Measurements from ENCODE around the gene PCED1B.
"Not testable (repeated sequence)": the region's sequence is repeated elsewhere in the genome, so short reads cannot be mapped to it uniquely, and the experiment has no call there.

Gene PCED1B

DNA sequence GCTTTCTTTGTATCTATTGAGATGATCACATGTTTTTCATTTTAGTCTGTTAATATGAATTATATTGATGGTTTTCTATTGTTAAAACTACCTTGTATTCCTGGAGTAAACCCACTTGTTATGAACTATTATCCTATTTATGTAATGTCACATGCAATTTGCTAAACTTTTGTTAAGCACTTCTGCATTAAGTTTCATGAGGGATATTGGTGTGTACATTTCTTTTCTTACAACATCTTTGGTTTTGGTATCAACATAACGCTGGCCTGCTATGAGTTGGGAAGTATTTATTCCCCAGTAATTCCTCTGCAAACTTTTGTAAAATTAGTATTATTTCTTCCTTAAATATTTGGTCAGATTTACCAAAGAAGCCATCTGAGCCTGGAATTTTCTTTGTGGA lies 46.8 kb downstream of the PCED1B start:
- no peak for DNase-seq

- no peak for DNase-seq
Measured at GRCh38 chr12:47131011-47131410, 51.6 kb downstream of the PCED1B start.

DNA sequence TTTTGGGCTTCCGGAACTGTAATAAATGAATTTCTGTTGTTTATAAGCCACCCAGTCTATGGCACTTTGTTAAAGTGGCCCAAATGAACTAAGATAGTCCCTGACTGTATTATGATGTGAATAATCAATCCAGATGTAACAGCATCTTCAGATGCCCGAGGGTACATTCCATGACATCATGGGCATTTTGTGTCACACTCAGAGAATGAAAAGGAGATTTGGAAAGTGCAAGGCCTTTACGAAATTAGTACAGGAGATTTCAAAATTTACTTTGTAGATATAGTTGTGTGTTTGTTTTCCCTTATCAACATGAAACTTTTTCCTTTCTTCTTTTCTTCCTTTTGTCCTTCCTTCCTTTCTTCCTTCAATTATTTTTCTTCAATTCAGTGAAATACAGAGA lies 54.6 kb downstream of the PCED1B start:
- DNase-seq = no peak

DNA sequence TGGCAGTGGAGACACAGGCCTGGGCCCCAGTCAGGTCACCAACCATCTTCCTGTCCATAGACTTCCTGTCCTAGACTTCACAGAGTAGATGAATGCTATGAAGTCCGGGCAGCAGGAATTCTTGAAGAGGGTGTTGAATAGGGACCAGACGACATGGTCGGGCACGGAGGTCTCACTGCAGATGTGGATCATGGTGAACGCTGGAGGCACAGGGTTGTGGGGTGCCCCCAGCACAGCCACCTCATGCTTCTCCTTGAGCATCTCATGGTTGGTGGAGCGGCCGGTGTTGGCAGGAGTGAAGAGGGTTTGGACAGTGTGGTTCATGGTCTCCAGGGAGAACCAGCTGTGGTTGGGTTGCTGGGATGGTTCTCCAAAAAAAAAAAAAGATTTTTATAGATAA lies 56.2 kb downstream of the PCED1B start:
- DNase-seq = no peak

DNA sequence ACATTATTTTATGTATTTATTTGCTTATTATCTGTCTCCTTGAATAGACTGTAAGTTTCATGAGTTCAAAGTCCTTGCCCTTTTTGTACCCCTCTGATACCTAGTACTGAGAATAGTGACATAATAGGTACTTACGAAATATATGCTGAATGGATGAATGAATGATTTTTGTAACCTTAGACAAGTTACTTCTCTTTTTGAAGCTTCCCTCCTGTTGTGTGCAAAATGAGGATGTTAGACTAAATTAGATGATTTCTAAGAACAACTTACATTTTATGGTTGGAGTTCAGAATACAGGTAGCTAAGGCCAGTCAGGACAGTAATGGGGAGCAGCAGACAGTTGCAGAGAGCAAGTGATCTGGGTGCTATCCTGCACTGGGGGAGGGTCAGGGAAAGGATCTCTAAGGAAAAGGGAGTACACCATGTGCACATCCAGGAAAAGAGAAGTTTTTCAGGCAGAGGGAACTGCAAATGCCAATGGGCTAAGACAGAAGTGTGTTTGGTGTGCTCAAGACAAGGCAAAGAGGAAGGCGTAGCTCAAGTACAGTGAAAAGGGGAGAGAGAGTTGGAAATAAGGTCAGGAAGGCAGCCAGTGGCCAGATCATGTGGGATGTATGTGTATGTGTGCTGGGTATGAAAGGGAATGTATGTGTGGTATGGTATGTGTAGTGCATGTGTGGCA lies 59.7 kb downstream of the PCED1B start:
- DNase-seq = no peak

DNA sequence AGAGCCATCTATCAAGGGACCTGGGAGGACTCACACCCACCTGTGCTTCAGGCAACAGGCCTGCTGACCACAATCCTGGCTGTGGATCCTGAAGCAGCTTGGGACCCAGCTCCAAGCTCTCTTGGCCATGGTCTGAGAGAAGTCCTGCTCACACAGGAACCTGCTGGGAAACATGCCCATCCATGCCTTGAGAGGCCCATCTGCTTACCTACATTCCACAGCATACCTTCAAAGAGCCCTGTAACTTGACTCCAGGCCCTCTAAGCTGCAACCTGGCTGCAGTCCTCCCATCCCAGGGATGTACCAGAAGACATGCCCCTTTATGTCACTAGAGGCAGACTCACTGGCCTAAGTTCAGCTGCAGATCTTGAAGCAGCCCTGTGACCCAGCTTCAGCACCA lies 62.0 kb downstream of the PCED1B start:
- no peak for DNase-seq

DNA sequence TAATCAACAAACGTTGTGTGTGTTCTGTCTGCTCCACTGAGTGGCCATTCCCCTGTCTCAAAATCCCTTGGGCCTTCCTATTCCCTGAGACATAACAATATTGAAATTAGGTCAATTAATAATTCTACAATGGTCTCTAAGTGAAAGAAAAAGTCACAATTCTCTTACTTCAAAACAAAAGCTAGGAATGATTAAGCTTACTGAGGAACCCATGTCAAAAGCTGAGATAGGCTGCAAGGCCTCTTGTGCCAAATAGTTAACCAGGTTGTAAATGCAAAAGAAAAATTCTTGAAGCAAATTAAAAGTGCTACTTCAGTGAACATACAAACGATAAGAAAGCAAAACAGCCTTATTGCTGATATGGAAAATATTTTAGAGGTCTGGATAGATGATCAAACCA lies 65.3 kb downstream of the PCED1B start:
- no peak for DNase-seq

DNA sequence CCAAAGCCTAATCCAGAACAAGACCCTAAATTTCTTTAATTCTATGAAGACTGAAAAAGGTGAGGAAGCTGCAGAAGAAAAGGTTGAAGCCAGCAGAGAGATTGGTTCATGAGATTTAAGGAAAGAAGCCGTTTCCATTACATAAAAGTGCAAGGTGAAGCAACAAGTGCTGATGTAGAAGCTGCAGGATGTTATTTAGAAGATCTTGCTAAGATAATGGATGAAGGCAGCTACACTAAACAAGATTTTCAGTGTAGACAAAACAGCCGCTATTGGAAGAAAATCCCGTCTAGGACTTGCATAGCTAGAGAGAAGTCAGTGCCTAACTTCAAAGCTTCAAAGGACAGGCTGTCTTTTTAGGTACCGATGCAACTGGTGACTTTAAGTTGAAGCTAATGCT lies 65.8 kb downstream of the PCED1B start:
- no peak for DNase-seq

DNA sequence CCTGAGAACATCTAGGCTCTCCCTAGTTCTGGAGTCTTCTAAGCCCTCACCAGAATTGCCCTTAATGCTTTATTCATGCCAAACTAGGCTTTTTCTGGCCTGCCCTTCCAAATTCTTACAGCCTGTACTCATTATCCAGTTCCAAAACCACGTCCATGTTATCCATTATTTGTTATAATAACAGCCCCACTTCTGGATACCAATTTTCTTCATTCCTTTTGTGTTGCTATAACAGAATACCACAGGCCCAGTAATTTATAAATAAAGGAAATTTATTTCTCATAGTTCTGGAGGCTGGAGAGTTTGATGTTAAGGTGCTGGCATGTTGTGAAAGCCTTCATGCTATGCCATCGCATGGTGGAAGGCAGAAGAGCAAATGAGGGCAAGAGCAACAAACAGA lies 68.3 kb downstream of the PCED1B start:
- DNase-seq = no peak

DNA sequence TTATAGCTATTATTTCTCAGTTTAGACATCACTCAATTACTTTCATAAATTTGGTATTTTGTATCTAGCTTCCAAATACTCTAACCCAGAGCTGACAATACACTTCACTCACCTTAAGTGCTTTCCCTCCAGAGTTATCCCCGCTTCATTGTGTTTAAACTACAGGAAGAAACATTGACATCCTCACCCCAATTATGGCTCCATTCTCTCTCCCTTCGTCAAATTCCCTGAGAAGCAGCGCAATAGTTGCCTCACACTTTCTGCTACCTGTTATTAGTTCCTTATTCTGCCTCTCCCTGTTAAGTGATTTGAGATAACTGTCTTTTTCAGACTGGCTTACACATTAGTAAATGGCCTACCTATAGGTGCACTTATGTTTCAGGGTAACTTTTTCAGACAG lies 69.7 kb downstream of the PCED1B start:
- no peak for DNase-seq

GRCh38 chr12:47152095-47152494 lies 72.7 kb downstream of the PCED1B start:
- DNase-seq = no peak

DNA sequence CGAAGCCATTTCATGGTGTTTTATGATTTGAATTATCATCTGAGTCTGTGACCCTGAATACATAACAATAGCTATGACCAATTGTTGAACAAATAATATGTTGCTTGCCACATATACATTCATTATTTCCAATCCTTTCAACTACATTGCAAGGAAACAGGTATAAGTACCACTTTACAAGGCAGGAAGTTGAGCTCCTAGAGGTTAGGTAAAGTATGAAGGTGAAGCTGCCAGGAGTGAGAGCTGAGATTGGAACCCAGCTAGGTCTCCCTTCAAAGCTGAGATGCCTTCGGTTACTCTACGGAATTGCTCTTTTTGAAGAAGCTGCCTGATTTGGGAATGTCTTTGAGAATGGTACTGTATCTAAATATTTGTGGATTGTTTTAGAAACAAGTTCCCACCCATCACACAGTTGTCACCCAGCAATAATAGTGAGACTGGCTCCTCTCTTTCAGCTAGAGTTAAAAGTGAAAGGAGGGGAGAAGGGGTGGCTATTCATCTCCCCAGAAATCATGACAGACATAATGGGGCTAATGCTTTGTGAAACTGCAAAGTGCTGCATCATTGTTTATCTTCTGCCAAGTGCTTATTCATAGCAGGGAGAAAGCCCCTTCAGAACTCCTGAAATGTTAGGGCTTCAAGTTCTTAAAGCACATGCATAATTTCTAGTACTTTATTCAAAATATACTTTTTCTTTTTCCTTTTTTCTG lies 76.2 kb downstream of the PCED1B start:
- no peak for DNase-seq

DNA sequence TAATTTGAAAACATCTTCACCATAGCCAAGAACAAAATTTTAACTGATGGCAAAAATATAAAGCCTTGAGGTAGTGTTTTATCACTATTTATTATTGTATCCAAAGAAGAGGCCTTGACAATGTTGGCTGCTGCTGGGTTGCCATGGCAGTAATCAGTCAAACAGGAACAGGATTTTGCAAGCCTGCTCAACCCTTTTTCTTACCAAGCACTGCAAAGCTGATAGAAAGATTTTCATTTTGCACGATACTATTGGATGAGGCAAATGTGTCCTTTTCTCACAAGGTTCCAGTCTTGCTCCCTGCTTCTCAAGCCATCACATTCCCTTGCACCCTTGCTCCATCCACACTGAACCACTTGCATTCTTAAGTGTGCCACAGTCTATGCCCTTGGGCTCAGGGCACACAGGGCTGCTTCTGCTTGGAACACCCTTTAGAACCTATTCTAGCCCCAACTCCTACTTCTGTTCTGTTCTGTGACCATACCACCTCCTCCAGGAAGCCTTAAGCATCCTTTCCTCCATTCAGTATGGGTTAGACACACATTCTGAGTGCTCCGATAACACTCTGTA lies 76.8 kb downstream of the PCED1B start:
- DNase-seq = no peak

DNA sequence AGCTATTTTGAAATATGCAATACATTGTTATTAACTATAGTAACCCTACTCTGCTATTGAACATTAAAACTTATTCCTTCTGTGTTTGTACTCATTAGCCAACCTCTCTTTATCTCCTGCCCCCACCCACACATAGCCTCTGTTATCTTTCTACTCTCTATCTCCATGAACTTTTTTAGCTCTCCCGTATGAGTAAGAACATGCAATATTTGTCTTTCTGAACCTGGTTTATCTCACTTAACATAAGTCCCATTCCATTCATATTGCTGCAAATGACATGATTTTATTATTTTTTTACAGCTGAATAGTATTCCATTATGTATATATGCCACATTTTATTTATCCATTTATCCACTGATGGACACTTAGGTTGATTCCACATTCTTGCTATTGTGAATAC lies 79.4 kb downstream of the PCED1B start:
- no peak for DNase-seq

- no peak for DNase-seq
Measured at GRCh38 chr12:47159348-47159747, 79.9 kb downstream of the PCED1B start.

- DNase-seq = no peak
Measured at GRCh38 chr12:47160316-47161244, 81.2 kb downstream of the PCED1B start.

DNA sequence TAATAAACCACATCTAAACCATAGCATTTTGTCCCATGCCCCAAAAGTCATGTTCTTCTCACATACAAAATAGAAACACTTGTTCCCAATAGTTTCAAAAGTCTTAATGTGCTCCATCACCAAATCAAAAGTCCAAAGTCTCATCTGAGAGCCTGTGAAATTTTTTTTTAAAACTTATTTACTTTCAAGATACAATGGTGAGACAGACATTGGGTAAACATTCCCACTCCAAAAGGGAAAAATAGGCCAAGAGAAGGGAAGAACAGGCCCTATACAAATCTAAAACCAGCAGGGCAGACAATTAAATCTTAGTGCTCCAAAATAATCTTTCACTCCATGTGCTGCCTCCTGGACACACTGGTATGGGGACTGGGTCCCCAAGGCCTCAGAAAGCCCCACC lies 84.7 kb downstream of the PCED1B start:
- no peak for DNase-seq

GRCh38 chr12:47164724-47165439 lies 85.5 kb downstream of the PCED1B start:
- no peak for DNase-seq

DNA sequence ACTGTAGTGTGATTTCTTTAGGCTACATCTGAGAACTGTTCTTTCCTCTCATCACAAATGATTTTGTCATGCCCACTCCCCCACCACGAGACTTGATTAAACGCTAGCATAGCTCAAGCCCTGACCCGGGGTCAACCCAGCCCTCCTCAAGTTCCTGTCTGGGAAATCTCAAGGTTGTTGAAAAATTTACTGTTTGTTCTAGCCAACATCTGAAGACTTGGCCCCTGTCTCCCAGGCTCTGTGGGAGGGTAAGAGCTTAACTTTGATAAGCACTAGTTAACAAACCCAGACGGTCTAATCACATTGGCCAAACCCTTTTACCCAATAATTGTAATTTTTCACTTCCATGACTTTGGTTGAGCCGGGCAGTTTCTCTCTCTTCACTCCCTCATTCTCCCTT lies 86.5 kb downstream of the PCED1B start:
- DNase-seq = no peak

DNA sequence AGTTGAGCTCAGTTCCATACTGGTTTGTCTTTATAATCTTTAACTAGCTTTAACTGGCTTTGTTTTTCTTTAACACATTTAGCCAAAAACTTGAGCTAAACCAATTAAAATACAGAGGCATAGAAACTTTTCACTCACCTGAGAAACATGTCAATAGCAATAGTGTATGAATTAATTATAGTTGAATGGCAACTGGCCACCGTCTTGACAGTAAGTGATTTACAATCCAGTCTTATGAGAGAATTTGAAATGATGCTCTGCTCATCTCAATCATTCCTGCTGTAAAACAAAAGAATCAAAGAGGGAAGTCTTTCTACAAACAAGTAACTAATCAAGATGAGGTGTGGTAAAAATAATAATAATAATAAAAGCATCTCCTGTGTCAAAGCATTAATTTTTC lies 86.9 kb downstream of the PCED1B start:
- DNase-seq = no peak

DNA sequence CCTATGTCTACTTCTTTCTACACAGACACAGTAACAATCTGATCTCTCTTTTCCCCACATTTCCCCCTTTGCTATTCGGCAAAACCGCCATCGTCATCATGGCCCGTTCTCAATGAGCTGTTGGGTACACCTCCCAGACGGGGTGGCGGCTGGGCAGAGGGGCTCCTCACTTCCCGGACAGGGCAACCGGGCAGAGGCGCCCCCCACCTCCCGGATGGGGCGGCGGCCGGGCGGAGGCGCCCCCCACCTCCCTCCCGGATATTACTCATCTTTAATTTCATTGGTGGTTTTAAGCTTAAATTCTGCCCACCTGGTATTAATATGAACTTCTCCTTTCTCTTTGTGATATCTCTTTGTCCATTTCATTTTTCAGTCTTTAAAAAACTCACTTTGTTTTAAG lies 90.9 kb downstream of the PCED1B start:
- DNase-seq = not testable (repeated sequence)

GRCh38 chr12:47178014-47178413 lies 98.6 kb downstream of the PCED1B start:
- no peak for DNase-seq

Measured in midbrain (tissue), 1 donor.